Measurements from ENCODE around the gene PRPF6. TPM values are rescaled to one million over a fixed set of nuclear protein-coding genes. Genes with fewer than 3 reads are reported as not detected.
A peak's percentile ranks its signal among the peaks of the same experiment; 100 is the strongest.

The PRPF6 gene
- total RNA-seq, 3 donors from 2014 or later, result 51.2 to 64.4 (median 59.1) TPM

GRCh38 chr20:63934271-63935068 lies 46.5 kb upstream of the PRPF6 start:
- no peaks in the 10 kb centered on the region for H3K4me1 ChIP-seq (ENCODE audit: low read depth)
- DNase-seq, result no peak
- ATAC-seq, result no peak
- intact Hi-C loops (cut with DNase I, micrococcal nuclease), result no loop called here
- H3K36me3 ChIP-seq (ENCODE audit: low read depth), result peaks cover 6% of the 10 kb centered on the region
- H3K9me3 ChIP-seq, result no peaks in the 10 kb centered on the region
- no peak overlapping the region for H3K4me3 ChIP-seq
- TF ChIP-seq CTCF (IDR thresholded peaks at IDR 0.05), result no peak

GRCh38 chr20:63935447-63935846 lies 45.5 kb upstream of the PRPF6 start:
- intact Hi-C loops (cut with DNase I, micrococcal nuclease), result no loop called here
- DNase-seq (no peak), ATAC-seq (no peak)
- Histone ChIP-seq H3K4me1 (ENCODE audit: low read depth) (no peaks in the 10 kb centered on the region), H3K4me3 (no peak overlapping the region), H3K36me3 (ENCODE audit: low read depth) (peaks cover 6% of the 10 kb centered on the region), H3K9me3 (no peaks in the 10 kb centered on the region)
- no peak for TF ChIP-seq CTCF (IDR thresholded peaks at IDR 0.05)

GRCh38 chr20:63937596-63937995 lies 43.3 kb upstream of the PRPF6 start:
- no peak for DNase-seq
- no peak for ATAC-seq
- Histone ChIP-seq H3K4me3 (no peak overlapping the region), H3K4me1 (ENCODE audit: low read depth) (no peaks in the 10 kb centered on the region), H3K36me3 (ENCODE audit: low read depth) (no peaks in the 10 kb centered on the region), H3K9me3 (no peaks in the 10 kb centered on the region)
- TF ChIP-seq CTCF (IDR thresholded peaks at IDR 0.05), result no peak
- intact Hi-C loops (cut with DNase I, micrococcal nuclease), result no loop called here

GRCh38 chr20:63939061-63939935 lies 41.6 kb upstream of the PRPF6 start:
- H3K4me1 ChIP-seq (ENCODE audit: low read depth), result no peaks in the 10 kb centered on the region
- intact Hi-C loops (cut with DNase I, micrococcal nuclease), result no loop called here
- ATAC-seq, result no peak
- H3K9me3 ChIP-seq, result no peaks in the 10 kb centered on the region
- DNase-seq, result no peak
- TF ChIP-seq CTCF (IDR thresholded peaks at IDR 0.05), result no peak
- H3K36me3 ChIP-seq (ENCODE audit: low read depth), result no peaks in the 10 kb centered on the region
- no peak overlapping the region for H3K4me3 ChIP-seq

- intact Hi-C loops (cut with DNase I, micrococcal nuclease), result no loop called here
These were observed 40.9 kb upstream of the PRPF6 start for GRCh38 chr20:63940071-63940471.

More at GRCh38 chr20:63940071-63940471, 40.9 kb upstream of the PRPF6 start:
- ATAC-seq (no peak), DNase-seq (peak in 2 of 3 donors; percentile 37 to 57)
- no peaks in the 10 kb centered on the region for H3K36me3 ChIP-seq (ENCODE audit: low read depth)
- H3K4me3 ChIP-seq, result no peak overlapping the region
- no peaks in the 10 kb centered on the region for H3K4me1 ChIP-seq (ENCODE audit: low read depth)
- H3K9me3 ChIP-seq, result no peaks in the 10 kb centered on the region
- no peak for TF ChIP-seq CTCF (IDR thresholded peaks at IDR 0.05)

Data from mucosa of descending colon (tissue), 3 donors.